Subcutaneous adipose tissue (tissue), 4 donors: ENCODE data around the gene NR2E1. TPM values are rescaled to one million over a fixed set of nuclear protein-coding genes. Genes with fewer than 3 reads are reported as not detected.

ENCODE experiments used
- CTCF ChIP-seq: fragments of 450-650 bp; IDR thresholded peaks from one replicate; pipeline ENCODE4 v1.5.1; 2016; ENCODE audit warnings: low read depth, mild to moderate bottlenecking, control low read depth, antibody characterized with exemption, moderate library complexity
- total RNA-seq, 4 donors: library from RNA; depleted of rRNA; stranded (reverse); fragments of >200 nt; gene quantifications; one replicate each; pipeline ENCODE4 v1.1.0, GENCODE V29; 2016

NR2E1 gene
- total RNA-seq, 4 donors from 2014 or later: not detected

- no peak for TF ChIP-seq CTCF
Observed at GRCh38 chr6:108120311-108120710, 45.5 kb upstream of the NR2E1 start.

GRCh38 chr6:108121612-108122011 is 44.2 kb upstream of the NR2E1 start:
- TF ChIP-seq CTCF: no peak

- TF ChIP-seq CTCF: no peak
Observed at GRCh38 chr6:108123481-108123929, 42.3 kb upstream of the NR2E1 start.

GRCh38 chr6:108123946-108124345 is 41.9 kb upstream of the NR2E1 start:
- no peak for TF ChIP-seq CTCF

- TF ChIP-seq CTCF: no peak
Observed at GRCh38 chr6:108127056-108127455, 38.8 kb upstream of the NR2E1 start.

GRCh38 chr6:108127826-108128225 is 38.0 kb upstream of the NR2E1 start:
- TF ChIP-seq CTCF: no peak

GRCh38 chr6:108130262-108130661 is 35.6 kb upstream of the NR2E1 start:
- no peak for TF ChIP-seq CTCF

- no peak for TF ChIP-seq CTCF
Observed at GRCh38 chr6:108132863-108133262, 33.0 kb upstream of the NR2E1 start.
